SK-N-SH treated with all-trans-retinoic acid at 6 μM for 48 hours (cell line): Measurements from ENCODE around the gene ZNF185.

Source experiments
- ATAC-seq: fragments of 200-7000 bp; cut with Tn5 transposase; 3 replicates; pipeline ENCODE4 v1.9.1; 2020; ENCODE audit warnings: mild to moderate bottlenecking, moderate library complexity
- ARNTL ChIP-seq: fragments of 450-650 bp; formaldehyde crosslinking; IDR thresholded peaks from 2 replicates; pipeline ENCODE4 v1.5.0; 2020; ENCODE audit warnings: low read depth, mild to moderate bottlenecking, moderate library complexity, borderline replicate concordance
- BACH2 ChIP-seq: fragments of 250-450 bp; sonication (Bioruptor Pico); IDR thresholded peaks from 2 replicates; pipeline ENCODE4 v1.9.0; 2021; ENCODE audit warnings: mild to moderate bottlenecking, borderline replicate concordance
- CREB5 ChIP-seq: fragments of 250-450 bp; sonication (Bioruptor Pico); IDR thresholded peaks from 2 replicates; pipeline ENCODE4 v1.5.1; 2020; ENCODE audit warnings: low read depth, mild to moderate bottlenecking, moderate library complexity
- CSRNP3 ChIP-seq: fragments of 250-450 bp; sonication (Bioruptor Pico); IDR thresholded peaks from 2 replicates; pipeline ENCODE4 v1.5.1; 2021; ENCODE audit warnings: mild to moderate bottlenecking, moderate library complexity
- ESRRG ChIP-seq: fragments of 250-450 bp; sonication (Bioruptor Pico); IDR thresholded peaks from 2 replicates; pipeline ENCODE4 v1.6.1; 2021; ENCODE audit warnings: mild to moderate bottlenecking
- GLIS3 ChIP-seq: fragments of 250-450 bp; sonication (Bioruptor Pico); IDR thresholded peaks from 2 replicates; pipeline ENCODE4 v1.5.0; 2020; ENCODE audit warnings: mild to moderate bottlenecking, moderate library complexity
- ISL1 ChIP-seq: fragments of 250-450 bp; sonication (Bioruptor Pico); IDR thresholded peaks from 2 replicates; pipeline ENCODE4 v2.1.2; 2022; ENCODE audit warnings: mild to moderate bottlenecking, moderate library complexity
- PATZ1 ChIP-seq: fragments of 250-450 bp; sonication (Bioruptor Pico); IDR thresholded peaks from 2 replicates; pipeline ENCODE4 v1.8.0; 2020; ENCODE audit warnings: mild to moderate bottlenecking, moderate library complexity, borderline replicate concordance
- POU6F1 ChIP-seq: fragments of 250-450 bp; sonication (Bioruptor Pico); IDR thresholded peaks from 2 replicates; pipeline ENCODE4 v1.8.0; 2021; ENCODE audit warnings: low read depth, mild to moderate bottlenecking, moderate library complexity, borderline replicate concordance
- PPARA ChIP-seq: fragments of 250-450 bp; sonication (Bioruptor Pico); IDR thresholded peaks from 2 replicates; pipeline ENCODE4 v1.5.0; 2020; ENCODE audit warnings: mild to moderate bottlenecking, borderline replicate concordance
- RARB ChIP-seq: fragments of 250-450 bp; sonication (Bioruptor Pico); IDR thresholded peaks from 2 replicates; pipeline ENCODE4 v1.8.0; 2021; ENCODE audit warnings: mild to moderate bottlenecking, moderate library complexity
- SNAI2 ChIP-seq: fragments of 250-450 bp; sonication (Bioruptor Pico); IDR thresholded peaks from 2 replicates; pipeline ENCODE4 v1.5.0; 2020; ENCODE audit warnings: mild to moderate bottlenecking, moderate library complexity
- TCF4 ChIP-seq: fragments of 250-450 bp; sonication (Bioruptor Pico); IDR thresholded peaks from 2 replicates; pipeline ENCODE4 v1.8.0; 2021; ENCODE audit warnings: mild to moderate bottlenecking, moderate library complexity, borderline replicate concordance
- TOX ChIP-seq: fragments of 250-450 bp; sonication (Bioruptor Pico); IDR thresholded peaks from 2 replicates; pipeline ENCODE4 v1.8.0; 2021; ENCODE audit warnings: mild to moderate bottlenecking, moderate library complexity, borderline replicate concordance
- TSHZ2 ChIP-seq: fragments of 250-450 bp; sonication (Bioruptor Pico); IDR thresholded peaks from 2 replicates; pipeline ENCODE4 v1.5.0; 2020; ENCODE audit warnings: mild to moderate bottlenecking, moderate library complexity
- ZC3H10 ChIP-seq: fragments of 250-450 bp; sonication (Bioruptor Pico); IDR thresholded peaks from 2 replicates; pipeline ENCODE4 v1.5.1; 2021; ENCODE audit warnings: mild to moderate bottlenecking, moderate library complexity
- ZFP3 ChIP-seq: fragments of 250-450 bp; sonication (Bioruptor Pico); IDR thresholded peaks from 2 replicates; pipeline ENCODE4 v1.5.0; 2020; ENCODE audit warnings: mild to moderate bottlenecking, moderate library complexity
- ZFP30 ChIP-seq: fragments of 450-650 bp; formaldehyde crosslinking; IDR thresholded peaks from 2 replicates; pipeline ENCODE4 v1.5.0; 2022; ENCODE audit warnings: mild to moderate bottlenecking, moderate library complexity
- ZNF565 ChIP-seq: fragments of 450-650 bp; formaldehyde crosslinking; conservative IDR thresholded peaks from 2 replicates; pipeline ENCODE4 v1.5.0; 2020; ENCODE audit warnings: low read depth, mild to moderate bottlenecking, moderate library complexity
- ZNF70 ChIP-seq: fragments of 450-650 bp; formaldehyde crosslinking; IDR thresholded peaks from 2 replicates; pipeline ENCODE4 v1.5.0; 2020; ENCODE audit warnings: mild to moderate bottlenecking, moderate library complexity
- ZNF8 ChIP-seq: fragments of 450-650 bp; formaldehyde crosslinking; IDR thresholded peaks from 2 replicates; pipeline ENCODE4 v1.5.0; 2020; ENCODE audit warnings: mild to moderate bottlenecking, moderate library complexity

ZNF185 gene

GRCh38 chrX:152865232-152865920 lies 32.5 kb upstream of the ZNF185 start:
- no peak for ATAC-seq
- no peak for TF ChIP-seq ZNF565 (CRISPR knock-in tag)
- no peak for TF ChIP-seq ZFP3
- no peak for TF ChIP-seq GLIS3 (CRISPR knock-in tag)
- no peak for TF ChIP-seq PPARA (CRISPR knock-in tag)
- TF ChIP-seq ZC3H10 (CRISPR knock-in tag): no peak
- no peak for TF ChIP-seq POU6F1 (CRISPR knock-in tag)
- TF ChIP-seq CREB5 (CRISPR knock-in tag): no peak
- TF ChIP-seq ISL1: no peak
- TF ChIP-seq SNAI2 (CRISPR knock-in tag): no peak
- no peak for TF ChIP-seq TOX (CRISPR knock-in tag)
- no peak for TF ChIP-seq BACH2
- no peak for TF ChIP-seq ZNF70 (CRISPR knock-in tag)
- no peak for TF ChIP-seq RARB (CRISPR knock-in tag)
- TF ChIP-seq TSHZ2 (CRISPR knock-in tag): no peak
- TF ChIP-seq CSRNP3: no peak
- TF ChIP-seq PATZ1 (CRISPR knock-in tag): no peak
- TF ChIP-seq ARNTL (CRISPR knock-in tag): no peak
- TF ChIP-seq ESRRG: no peak
- TF ChIP-seq ZNF8: no peak

GRCh38 chrX:152866386-152866785 lies 31.5 kb upstream of the ZNF185 start:
- no peak for TF ChIP-seq ZC3H10 (CRISPR knock-in tag)
- no peak for ATAC-seq

- no peak for ATAC-seq
- no peak for TF ChIP-seq ZFP30
- TF ChIP-seq ZNF70 (CRISPR knock-in tag): no peak
- TF ChIP-seq ISL1: no peak
- TF ChIP-seq POU6F1 (CRISPR knock-in tag): no peak
- TF ChIP-seq BACH2: no peak
- TF ChIP-seq ZFP3: no peak
- TF ChIP-seq TCF4 (CRISPR knock-in tag): no peak
- no peak for TF ChIP-seq ZC3H10 (CRISPR knock-in tag)
- TF ChIP-seq CSRNP3: no peak
- TF ChIP-seq TSHZ2 (CRISPR knock-in tag): no peak
- TF ChIP-seq ZNF565 (CRISPR knock-in tag): no peak
- TF ChIP-seq TOX (CRISPR knock-in tag): no peak
- no peak for TF ChIP-seq ZNF8
- no peak for TF ChIP-seq RARB (CRISPR knock-in tag)
- no peak for TF ChIP-seq SNAI2 (CRISPR knock-in tag)
- TF ChIP-seq PPARA (CRISPR knock-in tag): no peak
Observed at GRCh38 chrX:152869972-152870371, 27.9 kb upstream of the ZNF185 start.
